Right lobe of liver (tissue), 4 donors: Measurements from ENCODE around the gene SAP30L.

Experiments
- POLR2A ChIP-seq: fragments of 450-650 bp; IDR thresholded peaks from one replicate; pipeline ENCODE4 v1.6.1; 2017; ENCODE audit warnings: antibody characterized with exemption, mild to moderate bottlenecking
- TF ChIP-seq, protein P1 (sequence below), 4 donors: fragments of 200-600 bp in 3 of 4; fragments of 450-650 bp in 1 of 4; IDR thresholded peaks; one replicate each; pipeline versions ENCODE4 v1.5.1 to v1.8.0; 2016 to 2022; ENCODE audit warnings: antibody characterized with exemption in 4 of 4, mild to moderate bottlenecking in 2 of 4
- donor health status: DM: no; HTN: no; CAD: no.
- donor health status: DM: no; HTN: no; CAD: no.
- donor health status: DM: no; HTN: yes; CAD: no.

DNA sequence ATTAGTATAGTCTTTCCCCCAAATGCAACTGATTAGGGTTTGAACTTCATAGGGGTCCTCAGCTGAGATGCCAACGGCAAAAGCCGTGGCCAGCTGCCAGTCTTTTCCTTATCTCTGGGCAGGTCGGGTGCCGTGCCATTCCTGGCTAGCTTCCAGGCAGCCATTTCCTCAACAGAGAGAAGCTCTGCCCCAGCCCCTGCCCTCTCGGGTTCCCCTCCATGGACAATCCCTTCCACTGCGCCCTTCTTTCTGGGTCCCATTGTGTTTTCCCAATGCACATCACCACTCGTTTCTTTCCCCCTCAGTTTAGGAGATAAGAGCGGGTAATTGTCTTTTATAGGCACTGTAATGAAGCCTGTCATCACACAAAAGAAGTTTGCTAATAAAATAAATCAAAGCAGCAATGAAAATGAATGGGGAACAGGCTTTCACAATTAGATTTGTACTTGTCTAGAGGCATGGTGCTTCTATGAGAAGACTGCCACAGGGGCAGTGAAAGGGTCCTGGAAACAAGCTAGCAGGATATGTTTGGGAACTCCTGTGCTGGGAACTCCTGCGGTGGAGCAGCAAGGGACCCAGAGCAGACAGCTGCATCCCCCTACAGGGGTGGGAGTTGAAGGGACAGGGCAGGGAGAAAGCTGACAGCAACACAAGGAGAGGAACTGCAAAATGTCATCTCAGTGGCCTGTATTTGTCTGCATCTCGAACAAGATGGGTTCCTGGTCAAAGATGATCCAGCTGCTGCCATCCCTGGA, 48.0 kb upstream of the SAP30L start:
- TF ChIP-seq, protein P1, sequence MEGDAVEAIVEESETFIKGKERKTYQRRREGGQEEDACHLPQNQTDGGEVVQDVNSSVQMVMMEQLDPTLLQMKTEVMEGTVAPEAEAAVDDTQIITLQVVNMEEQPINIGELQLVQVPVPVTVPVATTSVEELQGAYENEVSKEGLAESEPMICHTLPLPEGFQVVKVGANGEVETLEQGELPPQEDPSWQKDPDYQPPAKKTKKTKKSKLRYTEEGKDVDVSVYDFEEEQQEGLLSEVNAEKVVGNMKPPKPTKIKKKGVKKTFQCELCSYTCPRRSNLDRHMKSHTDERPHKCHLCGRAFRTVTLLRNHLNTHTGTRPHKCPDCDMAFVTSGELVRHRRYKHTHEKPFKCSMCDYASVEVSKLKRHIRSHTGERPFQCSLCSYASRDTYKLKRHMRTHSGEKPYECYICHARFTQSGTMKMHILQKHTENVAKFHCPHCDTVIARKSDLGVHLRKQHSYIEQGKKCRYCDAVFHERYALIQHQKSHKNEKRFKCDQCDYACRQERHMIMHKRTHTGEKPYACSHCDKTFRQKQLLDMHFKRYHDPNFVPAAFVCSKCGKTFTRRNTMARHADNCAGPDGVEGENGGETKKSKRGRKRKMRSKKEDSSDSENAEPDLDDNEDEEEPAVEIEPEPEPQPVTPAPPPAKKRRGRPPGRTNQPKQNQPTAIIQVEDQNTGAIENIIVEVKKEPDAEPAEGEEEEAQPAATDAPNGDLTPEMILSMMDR (IDR thresholded peaks at IDR 0.05), result no peak
- no peak for TF ChIP-seq POLR2A
